GM13977 (cell line): ENCODE results near the gene ELOVL7.

ENCODE experiments used
- DNase-seq: peaks from one replicate; pipeline ENCODE4 v3.0.0; 2012; ENCODE audit warnings: low spot score
- in situ Hi-C: fragments of 300-500 bp; cut with MboI; formaldehyde crosslinking; loops from one replicate; pipeline ENCODE4 v1.12.0; 2022; ENCODE audit warnings: low sequenced_read_pairs, low pct_unique_long_range_greater_than_20kb, mixed read lengths, inconsistent platforms; ENCODE audit not compliant: unreplicated experiment
- TF ChIP-seq, protein P1 (sequence below): IDR thresholded peaks from 2 replicates; pipeline ENCODE4 v1.5.1; 2012; ENCODE audit warnings: mild to moderate bottlenecking, control low read depth; ENCODE audit not compliant: insufficient read depth; ENCODE audit errors: extremely low read depth, missing control alignments

ELOVL7 gene

DNA sequence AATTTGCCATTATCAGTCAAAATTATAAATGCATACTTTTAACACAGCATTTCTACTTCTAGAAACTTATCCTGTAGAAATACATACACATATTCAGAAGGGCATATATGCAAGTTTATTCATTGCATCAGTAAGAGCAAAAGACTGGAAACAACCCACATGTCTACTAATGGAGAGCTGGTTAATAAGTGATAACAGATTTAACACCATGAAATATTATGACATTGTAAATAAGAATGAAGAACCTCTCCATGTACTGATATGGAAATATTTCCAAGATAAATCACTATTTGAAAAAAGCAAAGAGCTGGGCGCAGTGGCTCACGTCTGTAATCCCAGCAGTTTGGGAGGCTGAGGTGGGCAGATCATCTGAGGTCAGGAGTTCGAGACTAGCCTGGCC lies 54.5 kb downstream of the ELOVL7 start:
- in situ Hi-C loops: no loop called here
- TF ChIP-seq, protein P1, sequence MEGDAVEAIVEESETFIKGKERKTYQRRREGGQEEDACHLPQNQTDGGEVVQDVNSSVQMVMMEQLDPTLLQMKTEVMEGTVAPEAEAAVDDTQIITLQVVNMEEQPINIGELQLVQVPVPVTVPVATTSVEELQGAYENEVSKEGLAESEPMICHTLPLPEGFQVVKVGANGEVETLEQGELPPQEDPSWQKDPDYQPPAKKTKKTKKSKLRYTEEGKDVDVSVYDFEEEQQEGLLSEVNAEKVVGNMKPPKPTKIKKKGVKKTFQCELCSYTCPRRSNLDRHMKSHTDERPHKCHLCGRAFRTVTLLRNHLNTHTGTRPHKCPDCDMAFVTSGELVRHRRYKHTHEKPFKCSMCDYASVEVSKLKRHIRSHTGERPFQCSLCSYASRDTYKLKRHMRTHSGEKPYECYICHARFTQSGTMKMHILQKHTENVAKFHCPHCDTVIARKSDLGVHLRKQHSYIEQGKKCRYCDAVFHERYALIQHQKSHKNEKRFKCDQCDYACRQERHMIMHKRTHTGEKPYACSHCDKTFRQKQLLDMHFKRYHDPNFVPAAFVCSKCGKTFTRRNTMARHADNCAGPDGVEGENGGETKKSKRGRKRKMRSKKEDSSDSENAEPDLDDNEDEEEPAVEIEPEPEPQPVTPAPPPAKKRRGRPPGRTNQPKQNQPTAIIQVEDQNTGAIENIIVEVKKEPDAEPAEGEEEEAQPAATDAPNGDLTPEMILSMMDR: no peak
- DNase-seq: no peak

DNA sequence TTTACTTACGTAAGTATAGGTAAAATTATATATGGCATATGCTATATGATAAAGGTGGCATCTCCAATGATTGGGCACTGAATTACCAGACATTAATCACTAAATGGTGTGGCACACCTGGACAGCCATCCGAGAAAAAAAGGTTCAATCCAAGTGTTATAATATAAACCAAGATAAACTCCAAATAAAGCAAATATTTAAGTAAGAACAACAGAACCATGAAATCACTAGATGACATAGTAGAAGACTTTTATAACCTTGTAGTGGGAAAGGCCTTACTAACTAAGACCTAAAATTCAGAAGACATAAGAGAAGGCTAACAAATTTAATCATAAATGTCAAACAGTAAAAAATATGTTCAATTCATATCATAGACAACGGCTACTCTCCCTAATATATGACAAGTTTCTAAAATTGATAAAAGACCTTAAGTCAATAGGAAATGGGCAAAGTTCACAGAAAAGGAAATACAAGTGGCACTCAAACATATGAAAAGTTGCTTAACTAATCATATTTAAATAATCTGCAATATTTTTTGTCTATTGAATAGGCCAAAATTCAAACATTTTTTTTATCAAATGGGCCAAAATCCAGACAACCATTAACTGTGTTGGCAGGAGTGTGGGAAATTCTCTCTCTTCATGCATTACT lies 55.1 kb downstream of the ELOVL7 start:
- TF ChIP-seq, protein P1: no peak

DNA sequence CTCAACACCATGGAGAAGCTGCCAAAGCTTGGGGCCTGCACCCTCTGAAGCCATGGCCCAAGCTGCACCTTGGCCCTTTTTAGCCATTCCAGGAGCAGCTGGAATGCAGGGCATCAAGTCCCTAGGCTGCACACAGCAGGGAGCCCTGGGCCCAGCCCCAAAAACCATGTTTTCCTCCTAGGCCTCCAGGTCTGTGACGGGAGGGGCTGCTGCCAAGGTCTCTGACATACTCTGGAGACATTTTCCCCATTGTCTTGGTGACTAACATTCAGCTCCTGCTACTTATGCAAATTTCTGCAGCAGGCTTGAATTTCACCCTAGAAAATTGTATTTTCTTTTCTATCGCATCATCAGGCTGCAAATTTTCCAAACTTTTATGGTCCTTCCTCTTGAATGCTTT lies 64.6 kb downstream of the ELOVL7 start:
- DNase-seq: no peak
- in situ Hi-C loops: no loop called here
- TF ChIP-seq, protein P1: no peak

More for the DNA sequence above, 55.1 kb downstream of the ELOVL7 start:
- in situ Hi-C loops: no loop called here
- no peak for DNase-seq

DNA sequence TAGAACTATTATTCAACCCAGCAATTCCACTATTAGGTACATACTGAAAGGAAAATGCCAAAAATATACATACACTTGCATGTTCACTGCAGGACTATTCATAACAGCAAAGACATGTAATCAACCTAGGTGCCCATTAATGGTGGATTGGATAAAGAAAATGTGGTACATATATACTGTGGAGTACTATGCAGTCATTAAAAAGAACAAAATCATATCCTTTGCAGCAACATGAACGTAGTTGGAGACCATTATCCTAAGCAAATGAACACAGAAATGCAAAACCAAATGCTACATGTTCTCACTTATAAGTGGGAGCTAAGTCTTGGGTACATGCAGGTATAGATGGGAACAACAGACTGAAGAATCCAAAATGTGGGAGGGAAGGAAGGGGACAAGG lies 67.7 kb downstream of the ELOVL7 start:
- in situ Hi-C loops: no loop called here
- DNase-seq: no peak
- TF ChIP-seq, protein P1: no peak

DNA sequence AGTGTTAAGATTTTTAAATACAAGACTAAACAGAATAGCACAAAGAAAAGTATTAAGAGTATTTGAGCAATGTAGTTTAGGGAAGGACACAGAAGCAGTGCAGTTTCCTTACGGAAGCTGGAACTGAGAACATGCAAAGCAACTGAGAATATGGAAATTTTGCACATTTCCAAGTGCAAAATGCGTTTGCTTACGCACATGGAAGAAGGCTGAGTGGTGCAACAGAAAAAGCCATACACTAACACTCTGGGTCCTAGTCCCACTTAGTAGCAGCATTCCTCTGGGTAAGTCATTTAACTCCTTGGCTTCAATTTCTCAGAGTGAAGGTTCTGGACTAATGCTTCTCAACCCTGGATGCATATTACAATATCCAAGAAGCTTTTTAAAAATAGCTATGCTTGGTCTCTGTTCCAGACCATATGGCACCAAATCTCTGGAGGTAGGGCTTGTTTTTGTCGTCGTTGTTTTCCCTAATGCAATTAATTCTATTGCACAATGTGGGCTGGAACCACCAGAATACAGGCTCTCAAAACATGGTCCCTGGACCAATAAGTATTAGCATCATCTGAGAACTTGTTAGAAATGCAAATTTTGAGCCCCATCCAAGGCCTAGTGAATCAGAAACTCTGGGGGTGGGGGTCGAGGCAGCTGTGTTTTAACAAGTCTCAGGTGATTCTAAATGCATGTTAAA lies 78.9 kb downstream of the ELOVL7 start:
- in situ Hi-C loops: no loop called here
- DNase-seq: no peak
- TF ChIP-seq, protein P1: no peak

DNA sequence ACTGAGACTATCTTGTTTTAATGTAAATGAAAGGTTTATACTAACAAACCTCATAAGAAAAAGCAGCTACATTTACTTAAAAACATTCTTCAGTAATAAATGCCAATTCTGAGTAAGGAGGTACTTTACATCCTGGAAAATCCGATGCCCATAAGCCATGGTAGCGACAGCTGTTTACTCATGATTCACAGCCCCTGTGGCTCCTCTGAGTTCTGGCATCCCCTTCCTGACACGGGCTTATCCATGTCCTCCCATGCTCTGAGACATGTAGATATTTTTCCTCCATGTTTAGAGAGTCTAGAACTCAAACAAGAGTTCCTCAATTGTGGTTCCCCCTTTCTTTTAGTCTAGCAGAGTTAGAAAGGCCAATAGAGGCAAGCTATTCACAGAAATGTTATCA lies 81.0 kb downstream of the ELOVL7 start:
- DNase-seq: no peak
- in situ Hi-C loops: no loop called here
- TF ChIP-seq, protein P1: no peak
